Inflammatory macrophage treated with lipopolysaccharide for 4 hours (primary cell): ENCODE results near the gene CDC27.
A peak's percentile ranks its signal among the peaks of the same experiment; 100 is the strongest.
"Not testable (repeated sequence)": the region's sequence is repeated elsewhere in the genome, so short reads cannot be mapped to it uniquely, and the experiment has no call there.

ENCODE experiments used
- DNase-seq: peaks from one replicate; pipeline ENCODE4 v3.0.0-alpha.2; 2020

The CDC27 gene

GRCh38 chr17:47218896-47219430, 29.9 kb upstream of the CDC27 start:
- no peak for DNase-seq

- not testable (repeated sequence) for DNase-seq
Observed at GRCh38 chr17:47217279-47217678, 28.2 kb upstream of the CDC27 start.

GRCh38 chr17:47216821-47217220, 27.7 kb upstream of the CDC27 start:
- DNase-seq = peak; percentile 6

GRCh38 chr17:47214931-47215330, 25.8 kb upstream of the CDC27 start:
- DNase-seq = no peak

GRCh38 chr17:47213540-47213939, 24.4 kb upstream of the CDC27 start:
- no peak for DNase-seq

GRCh38 chr17:47212458-47212857, 23.4 kb upstream of the CDC27 start:
- DNase-seq = no peak

GRCh38 chr17:47210779-47211178, 21.7 kb upstream of the CDC27 start:
- DNase-seq = no peak

- DNase-seq = no peak
Observed at GRCh38 chr17:47210105-47210504, 21.0 kb upstream of the CDC27 start.

GRCh38 chr17:47209499-47209898, 20.4 kb upstream of the CDC27 start:
- DNase-seq = no peak

GRCh38 chr17:47208744-47209488, 19.8 kb upstream of the CDC27 start, which contains the start of gene MYL4:
Gene MYL4, plus strand, starts transcription at chr17:47209348. Its CDS starts 75 bp downstream, at chr17:47209423.
- DNase-seq = no peak

- DNase-seq = no peak
Observed at GRCh38 chr17:47207143-47208067, 18.3 kb upstream of the CDC27 start.

- peak; percentile 41 for DNase-seq
Observed at GRCh38 chr17:47205419-47205963, 16.4 kb upstream of the CDC27 start.

- DNase-seq = peak; percentile 71
Observed at GRCh38 chr17:47204722-47205418, 15.8 kb upstream of the CDC27 start.

- no peak for DNase-seq
Observed at GRCh38 chr17:47203984-47204721, 15.1 kb upstream of the CDC27 start.

- no peak for DNase-seq
Observed at GRCh38 chr17:47201166-47201565, 12.1 kb upstream of the CDC27 start.

GRCh38 chr17:47200325-47200664, 11.2 kb upstream of the CDC27 start:
- DNase-seq = peak; percentile 40

GRCh38 chr17:47199627-47200324, 10.7 kb upstream of the CDC27 start:
- DNase-seq = peak; percentile 81

- no peak for DNase-seq
Observed at GRCh38 chr17:47197821-47198220, 8.7 kb upstream of the CDC27 start.

- DNase-seq = no peak
Observed at GRCh38 chr17:47193931-47194511, 4.9 kb upstream of the CDC27 start.

- DNase-seq = no peak
Observed at GRCh38 chr17:47192554-47192953, 3.5 kb upstream of the CDC27 start.

GRCh38 chr17:47190770-47191169, 1.7 kb upstream of the CDC27 start:
- DNase-seq = no peak
